HG02678 (cell line): ENCODE results near the gene SNAP29.
A peak's percentile ranks its signal among the peaks of the same experiment; 100 is the strongest.
"Not testable (repeated sequence)": the region's sequence is repeated elsewhere in the genome, so short reads cannot be mapped to it uniquely, and the experiment has no call there.

ENCODE experiments used
- ATAC-seq: cut with Tn5 transposase; IDR thresholded peaks from one replicate; pipeline ENCODE4 v1.9.1; 2021; ENCODE audit warnings: mild to moderate bottlenecking, moderate library complexity; ENCODE audit not compliant: unreplicated experiment

The SNAP29 gene

GRCh38 chr22:20834206-20834605 is 24.6 kb upstream of the SNAP29 start:
- no peak for ATAC-seq

- no peak for ATAC-seq
These were observed 24.1 kb upstream of the SNAP29 start for GRCh38 chr22:20834725-20835124.

GRCh38 chr22:20836987-20837823 is 21.6 kb upstream of the SNAP29 start:
- no peak for ATAC-seq

DNA sequence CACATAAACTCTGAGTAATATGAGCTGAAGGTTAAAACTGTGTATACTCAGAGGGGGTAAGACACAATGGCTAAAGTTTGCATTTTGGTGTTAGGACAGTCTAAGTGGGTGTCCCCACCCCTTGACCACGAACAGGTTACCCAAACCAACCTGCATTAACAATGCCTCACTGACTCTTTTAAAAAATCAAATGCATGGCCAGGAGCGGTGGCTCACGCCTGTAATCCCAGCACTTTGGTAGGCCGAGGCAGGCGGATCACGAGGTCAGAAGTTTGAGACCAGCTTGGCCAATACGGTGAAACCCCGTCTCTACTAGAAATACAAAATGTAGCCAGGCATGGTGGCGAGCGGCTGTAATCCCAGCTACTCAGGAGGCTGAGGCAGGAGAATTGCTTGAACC is 19.5 kb upstream of the SNAP29 start:
- not testable (repeated sequence) for ATAC-seq

- no peak for ATAC-seq
These were observed 18.8 kb upstream of the SNAP29 start for GRCh38 chr22:20839837-20840645.

- no peak for ATAC-seq
These were observed 18.0 kb upstream of the SNAP29 start for GRCh38 chr22:20840646-20841371.

DNA sequence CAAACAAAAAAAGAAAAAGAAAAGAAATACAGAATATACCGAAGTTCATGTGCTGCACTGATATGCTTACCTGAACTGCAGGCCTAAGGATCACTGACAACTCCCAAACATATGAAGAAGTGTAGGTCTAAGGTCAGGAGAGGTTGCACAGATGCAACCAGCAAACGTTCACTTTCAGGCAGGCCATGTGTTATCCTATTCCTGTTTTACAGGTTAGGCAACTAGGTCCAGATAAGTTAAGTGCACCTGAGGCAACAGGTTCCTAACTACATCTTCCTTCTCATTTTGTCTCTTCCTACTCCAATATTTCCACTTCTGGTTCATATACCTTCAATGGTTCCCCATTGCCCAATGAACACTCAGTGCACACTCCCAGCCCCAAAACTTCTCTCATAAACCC is 15.3 kb upstream of the SNAP29 start:
- ATAC-seq, result no peak

DNA sequence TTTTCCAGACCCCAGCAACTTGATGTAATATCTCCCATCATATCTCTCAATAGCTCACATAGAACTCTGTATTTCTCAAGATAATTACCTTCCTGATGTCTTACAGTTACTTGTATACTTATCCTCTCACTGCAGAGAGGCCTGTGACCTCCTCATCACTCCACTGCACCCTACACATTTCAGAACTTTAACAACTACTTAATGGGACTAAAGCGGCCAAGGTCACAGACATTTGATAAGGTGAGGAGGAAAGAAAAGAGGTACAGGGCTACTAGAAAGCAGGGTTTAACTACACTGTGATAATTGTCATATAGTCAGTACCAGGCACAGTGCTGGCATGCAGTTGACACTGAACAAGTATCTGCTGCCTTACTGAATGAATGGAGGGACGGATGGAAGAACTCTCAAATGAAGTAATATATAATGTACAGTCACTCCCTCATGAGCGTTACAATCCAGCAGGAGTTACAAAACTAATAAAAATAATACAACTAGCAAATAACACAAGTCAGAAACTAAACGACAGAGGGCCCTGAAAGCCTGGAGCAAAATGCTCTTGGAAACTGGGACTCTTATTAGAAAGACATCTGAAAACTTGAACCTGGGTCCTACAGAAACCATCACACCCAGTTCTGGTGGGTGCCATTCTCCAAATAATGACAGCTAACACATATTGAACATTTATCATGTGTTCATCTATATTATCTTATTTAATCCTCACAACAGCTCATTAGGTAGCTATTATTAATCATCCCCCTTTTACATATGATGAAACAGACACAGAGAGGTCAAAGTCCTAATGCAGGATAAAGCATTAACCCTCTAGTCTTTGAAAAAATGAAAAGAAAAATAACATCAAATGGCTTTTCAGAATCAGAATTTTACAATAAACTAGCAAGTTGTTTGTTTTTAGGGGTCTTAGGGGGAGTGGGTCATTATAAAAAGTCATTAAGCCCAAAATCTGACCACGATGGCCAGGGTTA is 14.5 kb upstream of the SNAP29 start:
- ATAC-seq, result no peak

- no peak for ATAC-seq
These were observed 11.4 kb upstream of the SNAP29 start for GRCh38 chr22:20847318-20847822.

GRCh38 chr22:20852076-20852475 is 6.7 kb upstream of the SNAP29 start:
- ATAC-seq, result no peak

- ATAC-seq, result no peak
These were observed 6.3 kb upstream of the SNAP29 start for GRCh38 chr22:20852503-20852902.

GRCh38 chr22:20853236-20853660 is 5.6 kb upstream of the SNAP29 start:
- no peak for ATAC-seq

DNA sequence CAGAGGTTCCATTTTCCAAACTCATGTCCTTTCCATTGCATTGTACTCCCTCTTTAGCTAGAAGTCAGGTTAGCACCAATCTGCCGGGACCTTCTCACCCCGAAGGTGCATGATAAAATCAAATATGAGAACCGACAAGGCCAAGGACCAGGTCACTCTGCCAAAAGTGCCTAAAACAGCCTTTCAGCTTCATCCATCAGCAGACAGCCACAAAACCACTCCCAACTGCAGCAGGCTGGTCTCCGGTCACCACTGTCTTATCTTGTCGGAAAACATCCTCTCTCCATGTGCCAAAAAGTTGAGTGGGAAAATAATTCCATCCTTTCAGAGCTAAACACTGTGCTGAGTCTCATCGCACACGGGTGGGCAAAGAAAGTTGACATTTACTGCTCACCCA is 1.6 kb upstream of the SNAP29 start:
- ATAC-seq, result no peak

- peak; percentile 52 for ATAC-seq
These were observed 781 bp upstream of the SNAP29 start for GRCh38 chr22:20857838-20858614.

GRCh38 chr22:20859615-20860014 is 808 bp downstream of the SNAP29 start:
- ATAC-seq, result no peak

DNA sequence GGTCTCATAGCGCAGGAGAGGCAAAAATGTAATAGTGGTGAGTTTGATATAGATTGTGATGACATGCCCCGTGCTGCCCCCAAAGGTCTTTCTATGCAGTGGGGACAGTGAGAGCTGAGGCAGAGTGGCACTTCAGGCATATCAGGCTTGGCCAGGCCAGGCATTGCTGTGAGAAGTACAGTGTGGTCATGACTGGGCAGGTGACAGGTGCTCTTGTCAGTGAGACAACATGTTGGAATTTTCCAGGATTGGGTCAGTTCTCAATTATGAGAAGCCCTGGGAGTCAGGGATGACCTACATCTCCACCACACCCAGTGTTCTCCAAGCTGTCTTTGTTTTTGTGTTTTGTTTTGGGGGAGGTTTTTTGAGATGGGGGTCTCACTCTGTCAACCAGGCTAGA is 3.7 kb downstream of the SNAP29 start:
- no peak for ATAC-seq

GRCh38 chr22:20863366-20863765 is 4.6 kb downstream of the SNAP29 start:
- ATAC-seq, result no peak

DNA sequence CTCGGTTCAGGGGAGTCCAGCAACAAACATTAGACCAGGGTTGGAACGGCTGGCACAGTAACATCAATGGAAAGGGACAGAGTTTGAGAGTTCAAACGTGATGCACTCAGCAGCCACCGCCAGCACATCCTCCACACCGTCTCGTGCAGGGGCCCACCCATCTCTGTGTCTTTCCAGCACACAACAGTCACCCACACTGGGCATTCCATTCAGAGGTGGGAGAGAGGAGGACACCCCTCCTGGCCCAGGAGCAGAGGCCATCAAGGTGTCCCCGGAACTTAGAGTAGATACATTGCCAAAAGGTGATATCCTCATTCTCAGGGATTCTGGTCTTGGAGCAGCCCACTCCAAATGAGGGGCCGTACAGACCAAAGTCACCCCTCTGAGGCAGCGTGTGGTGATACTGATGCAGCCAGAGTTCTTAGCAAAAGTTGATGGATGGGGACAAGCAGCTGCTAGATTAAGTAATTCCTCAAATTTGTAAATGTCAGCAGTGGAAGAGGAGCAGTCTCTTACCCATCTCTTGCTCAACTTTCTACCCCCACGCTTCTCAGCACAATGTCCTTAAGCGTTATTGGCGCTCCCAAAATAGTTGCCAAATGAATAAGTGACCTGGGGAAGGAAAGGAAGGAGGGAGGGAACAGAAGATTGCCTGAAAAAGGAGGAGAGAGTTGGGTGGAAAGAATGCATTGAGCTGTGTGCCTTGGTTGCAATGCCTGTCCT is 5.5 kb downstream of the SNAP29 start:
- ATAC-seq, result no peak

DNA sequence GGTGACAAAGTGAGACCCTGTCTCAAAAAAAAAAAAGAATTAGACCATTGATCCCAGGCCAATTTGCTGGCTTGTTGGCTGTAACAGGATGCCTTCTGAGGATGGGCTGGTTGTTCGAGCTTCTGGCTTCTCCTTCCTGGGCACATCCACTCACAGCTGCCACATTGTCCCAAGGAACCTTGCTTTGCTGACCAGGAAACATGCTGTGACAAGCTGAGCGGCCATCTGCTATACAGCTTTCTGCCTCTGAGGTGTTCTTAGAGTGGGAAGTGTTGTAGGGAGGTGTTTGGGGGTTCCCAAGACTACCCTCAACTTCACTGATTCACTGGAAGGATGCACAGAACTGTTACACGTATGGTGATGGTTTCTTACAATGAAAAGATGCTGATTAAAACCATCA is 6.5 kb downstream of the SNAP29 start:
- no peak for ATAC-seq
